Ovary (tissue), 9 donors: ENCODE measurements around the gene CHKB. TPM values are rescaled to one million over a fixed set of nuclear protein-coding genes. Genes with fewer than 3 reads are reported as not detected.

Experiments used
- DNase-seq, 5 donors: peaks; one replicate each; pipeline ENCODE4 v3.0.0-alpha.2; 2019 to 2020
- H3K27ac ChIP-seq, 2 donors: fragments of 200-600 bp; one replicate each; pipeline versions ENCODE4 v1.5.1 to v1.8.0; 2019 to 2022
- H3K27me3 ChIP-seq: fragments of 200-600 bp; one replicate; pipeline ENCODE4 v1.8.0; 2022
- H3K36me3 ChIP-seq: fragments of 200-600 bp; sonication (generic); one replicate; pipeline ENCODE4 v1.5.1; 2019
- H3K4me1 ChIP-seq: one replicate; pipeline ENCODE4 v1.8.1; 2013; ENCODE audit warnings: mild to moderate bottlenecking, moderate library complexity; ENCODE audit not compliant: insufficient read depth
- H3K4me3 ChIP-seq: fragments of 200-600 bp; sonication (generic); one replicate; pipeline ENCODE4 v1.5.1; 2017
- H3K9me3 ChIP-seq, 2 donors: fragments of 200-600 bp in 1 of 2; sonication (generic) in 1 of 2; one replicate each; pipeline versions ENCODE4 v1.5.1 to v1.8.1; 2013 to 2019; ENCODE audit warnings: mild to moderate bottlenecking in 1 of 2, moderate library complexity in 1 of 2
- WGBS, 3 donors: extraction: QIAGEN DNeasy Blood & Tissue Kit in 1 of 3; methylation state at CpG; one replicate each; pipeline versions ENCODE4 v1.1.5 to v1.1.7; 2013 to 2017; 5-methylcytosine and 5-hydroxymethylcytosine counted together
- intact Hi-C, 4 donors: fragments of 100-400 bp; cut with DNase I; formaldehyde crosslinking; loops; one replicate each; pipeline versions ENCODE4 v1.11.0 to v1.15.1; 2022 to 2023
- polyA plus RNA-seq, 2 donors: library from polyadenylated mRNA; stranded (reverse); fragments of 200-250 nt in 1 of 2; fragments of 350-450 nt in 1 of 2; fragmentation: Illumina TruSeq in 1 of 2; extraction: RNeasy Lipid Tissue Mini Kit (QIAGEN cat#74804) in 1 of 2; gene quantifications; one replicate each; pipeline ENCODE4 v1.2.3, GENCODE V29; 2013 to 2014
- total RNA-seq, 7 donors: library from RNA; depleted of rRNA in 2 of 7; stranded (reverse); fragments of >200 nt in 2 of 7; fragmentation: NEBNext Ultra II Directional in 3 of 7; extraction: Animal tissue kit (Norgen Biotek cat#: 25700) in 3 of 7; gene quantifications; one replicate each; pipeline versions ENCODE4 v1.1.0 to v1.2.4, GENCODE V29; 2016 to 2023
- TF ChIP-seq, protein P1 (sequence below), 3 donors: fragments of 450-650 bp in 2 of 3; fragments of 200-600 bp in 1 of 3; IDR thresholded peaks; one replicate each; pipeline versions ENCODE4 v1.5.1 to v1.8.0; 2016 to 2022; ENCODE audit warnings: antibody characterized with exemption in 3 of 3, mild to moderate bottlenecking in 1 of 3
- donor health status: DM: no; HTN: no; CAD: no; lungs with moderate emphysema.
- donor health status: DM: no; HTN: no; CAD: no.
- donor health status: Bipolar disorder and iron deficiency.
- donor health status: DM: yes; HTN: yes; CAD: no.
- donor health status: DM: no; HTN: no; CAD: no.
- donor health status: DM: yes; HTN: yes; CAD: no.

CHKB gene
- total and polyA plus RNA-seq, 9 donors, result 34.9 to 73.2 (median 47.9) TPM

DNA sequence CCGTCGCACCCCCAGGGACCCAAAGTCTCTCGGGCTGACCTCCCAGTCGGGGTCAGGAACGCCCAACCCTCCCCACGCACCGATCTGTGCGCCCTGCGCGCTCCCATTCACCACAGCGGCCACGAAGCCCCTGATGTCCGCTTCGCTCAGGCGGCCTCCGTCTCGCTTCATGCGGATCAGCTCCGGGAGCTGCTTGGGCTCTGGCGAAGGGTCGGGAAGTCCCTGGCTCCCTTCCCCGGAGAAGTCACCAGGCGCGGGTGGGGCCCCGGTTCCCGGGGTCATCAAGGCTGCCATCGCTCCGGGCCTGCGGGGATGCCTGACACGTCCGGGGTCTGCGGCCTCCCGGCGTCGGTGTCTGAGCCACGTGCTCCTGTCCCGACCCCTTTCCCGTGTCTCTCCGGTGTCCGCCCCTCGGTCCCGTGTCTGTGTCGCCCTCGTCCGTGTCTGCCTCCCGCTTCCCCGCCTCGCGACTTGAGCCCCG lies 53.2 kb downstream of the CHKB start:
- Histone ChIP-seq H3K27me3 (peaks cover 6% of the 10 kb centered on the region), H3K9me3 (no peaks in the 10 kb centered on the region), H3K4me3 (peak overlapping the region; percentile 37), H3K4me1 (peaks cover 29% of the 10 kb centered on the region), H3K27ac (no peak overlapping the region), H3K36me3 (no peaks in the 10 kb centered on the region)
- 3 to 6% (median 3%) methylated on average over 21 to 50 of the region's 50 CpGs for WGBS, 3 donors
- intact Hi-C loops, result loop anchor here in 2 of 4 donors (10.0 kb wide), 2 partner anchors 275 to 285 kb away; partner anchors contain the start of genes HDAC10 (in 1 of the 2) and TUBGCP6 (in 1 of the 2)
- TF ChIP-seq, protein P1, sequence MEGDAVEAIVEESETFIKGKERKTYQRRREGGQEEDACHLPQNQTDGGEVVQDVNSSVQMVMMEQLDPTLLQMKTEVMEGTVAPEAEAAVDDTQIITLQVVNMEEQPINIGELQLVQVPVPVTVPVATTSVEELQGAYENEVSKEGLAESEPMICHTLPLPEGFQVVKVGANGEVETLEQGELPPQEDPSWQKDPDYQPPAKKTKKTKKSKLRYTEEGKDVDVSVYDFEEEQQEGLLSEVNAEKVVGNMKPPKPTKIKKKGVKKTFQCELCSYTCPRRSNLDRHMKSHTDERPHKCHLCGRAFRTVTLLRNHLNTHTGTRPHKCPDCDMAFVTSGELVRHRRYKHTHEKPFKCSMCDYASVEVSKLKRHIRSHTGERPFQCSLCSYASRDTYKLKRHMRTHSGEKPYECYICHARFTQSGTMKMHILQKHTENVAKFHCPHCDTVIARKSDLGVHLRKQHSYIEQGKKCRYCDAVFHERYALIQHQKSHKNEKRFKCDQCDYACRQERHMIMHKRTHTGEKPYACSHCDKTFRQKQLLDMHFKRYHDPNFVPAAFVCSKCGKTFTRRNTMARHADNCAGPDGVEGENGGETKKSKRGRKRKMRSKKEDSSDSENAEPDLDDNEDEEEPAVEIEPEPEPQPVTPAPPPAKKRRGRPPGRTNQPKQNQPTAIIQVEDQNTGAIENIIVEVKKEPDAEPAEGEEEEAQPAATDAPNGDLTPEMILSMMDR (IDR thresholded peaks at IDR 0.05), result no peak
- no peak for DNase-seq

Other genes with a start within 250 kb of the CHKB start
- gene PPP6R2, start 239.5 kb downstream of the CHKB start, total RNA-seq, result 10 to 100 TPM; 30.1 to 52.9 (median 37.8) TPM
- gene PPP6R2, start 239.5 kb downstream of the CHKB start, polyA plus RNA-seq, result 10 to 100 TPM in 1 of 2 donors, 1 to 10 TPM in 1; 8.2 to 33.4 TPM
- gene SBF1, start 107.8 kb downstream of the CHKB start, total RNA-seq, result 10 to 100 TPM; 25.6 to 86.0 (median 65.1) TPM
- gene SBF1, start 107.8 kb downstream of the CHKB start, polyA plus RNA-seq, result 10 to 100 TPM in 1 of 2 donors, 1 to 10 TPM in 1; 1.9 to 36.7 TPM
- gene ADM2, start 101.3 kb downstream of the CHKB start, total RNA-seq, result 1 to 10 TPM in 1 of 7 donors, under 1 TPM in 3, not detected in 3; 0.11 to 2.6 (median 0.21) TPM
- gene ADM2, start 101.3 kb downstream of the CHKB start, polyA plus RNA-seq, result under 1 TPM; 0.01 to 0.03 TPM
- under 1 TPM in 1 of 7 donors, not detected in 6; 0.20 TPM for gene MIOX, start 96.0 kb downstream of the CHKB start, total RNA-seq
- gene MIOX, start 96.0 kb downstream of the CHKB start, polyA plus RNA-seq, result not detected
- gene LMF2, start 75.1 kb downstream of the CHKB start, total RNA-seq, result 10 to 100 TPM; 43.6 to 76.6 (median 60.9) TPM
- gene LMF2, start 75.1 kb downstream of the CHKB start, polyA plus RNA-seq, result 10 to 100 TPM in 1 of 2 donors, 1 to 10 TPM in 1; 1.5 to 52.3 TPM
- 10 to 100 TPM; 37.1 to 61.5 (median 53.7) TPM for gene NCAPH2, start 74.6 kb downstream of the CHKB start, total RNA-seq
- gene NCAPH2, start 74.6 kb downstream of the CHKB start, polyA plus RNA-seq, result 10 to 100 TPM; 11.5 to 49.0 TPM
- 1 to 10 TPM in 2 of 7 donors, under 1 TPM in 2, not detected in 3; 0.73 to 5.1 (median 2.6) TPM for gene SCO2, start 57.3 kb downstream of the CHKB start, total RNA-seq
- gene SCO2, start 57.3 kb downstream of the CHKB start, polyA plus RNA-seq, result under 1 TPM in 1 of 2 donors, not detected in 1; 0.75 TPM
- 10 to 100 TPM in 5 of 7 donors, 1 to 10 TPM in 2; 6.6 to 72.4 (median 15.9) TPM for gene TYMP, start 52.8 kb downstream of the CHKB start, total RNA-seq
- 1 to 10 TPM; 2.7 to 8.4 TPM for gene TYMP, start 52.8 kb downstream of the CHKB start, polyA plus RNA-seq
- under 1 TPM in 5 of 7 donors, not detected in 2; 0.10 to 0.12 (median 0.10) TPM for gene KLHDC7B, start 37.0 kb downstream of the CHKB start, total RNA-seq
- gene KLHDC7B, start 37.0 kb downstream of the CHKB start, polyA plus RNA-seq, result under 1 TPM; 0.04 to 0.13 TPM
- gene SYCE3, start 19.9 kb downstream of the CHKB start, total RNA-seq, result not detected
- not detected for gene SYCE3, start 19.9 kb downstream of the CHKB start, polyA plus RNA-seq
- 10 to 100 TPM in 1 of 7 donors, 1 to 10 TPM in 6; 3.6 to 10.6 (median 5.2) TPM for gene CPT1B, start 4.4 kb downstream of the CHKB start, total RNA-seq
- 1 to 10 TPM; 2.5 to 4.2 TPM for gene CPT1B, start 4.4 kb downstream of the CHKB start, polyA plus RNA-seq
- 10 to 100 TPM in 4 of 7 donors, 1 to 10 TPM in 3; 5.0 to 28.4 (median 13.2) TPM for gene MAPK8IP2, start 17.9 kb upstream of the CHKB start, total RNA-seq
- gene MAPK8IP2, start 17.9 kb upstream of the CHKB start, polyA plus RNA-seq, result 1 to 10 TPM; 1.1 to 6.0 TPM
- 10 to 100 TPM; 11.9 to 51.6 (median 19.9) TPM for gene ARSA, start 45.3 kb upstream of the CHKB start, total RNA-seq
- 10 to 100 TPM in 1 of 2 donors, 1 to 10 TPM in 1; 2.1 to 13.1 TPM for gene ARSA, start 45.3 kb upstream of the CHKB start, polyA plus RNA-seq
- gene SHANK3, start 90.0 kb upstream of the CHKB start, total RNA-seq, result 10 to 100 TPM in 2 of 7 donors, 1 to 10 TPM in 5; 2.6 to 23.2 (median 6.2) TPM
- gene SHANK3, start 90.0 kb upstream of the CHKB start, polyA plus RNA-seq, result 1 to 10 TPM; 2.7 to 9.8 TPM
- 1 to 10 TPM in 1 of 7 donors, under 1 TPM in 2, not detected in 4; 0.25 to 1.3 (median 0.64) TPM for gene ACR, start 155.4 kb upstream of the CHKB start, total RNA-seq
- gene ACR, start 155.4 kb upstream of the CHKB start, polyA plus RNA-seq, result under 1 TPM; 0.33 TPM
- gene RABL2B, start 200.8 kb upstream of the CHKB start, total RNA-seq, result 10 to 100 TPM; 15.6 to 50.8 (median 28.4) TPM
- gene RABL2B, start 200.8 kb upstream of the CHKB start, polyA plus RNA-seq, result 10 to 100 TPM; 20.1 to 37.2 TPM